Ascending aorta (tissue), 2 donors: ENCODE measurements around the gene NRXN3. TPM values are rescaled to one million over a fixed set of nuclear protein-coding genes. Genes with fewer than 3 reads are reported as not detected.

Experiments used
- DNase-seq, 2 donors: peaks; one replicate each; pipeline ENCODE4 v3.0.0-alpha.2; 2019; ENCODE audit warnings: low spot score in 2 of 2
- H3K27ac ChIP-seq, 2 donors: fragments of 200-600 bp; sonication (generic); one replicate each; pipeline ENCODE4 v1.5.1; 2016 to 2017; ENCODE audit warnings: mild to moderate bottlenecking in 1 of 2
- H3K27me3 ChIP-seq: fragments of 200-600 bp; sonication (generic); one replicate; pipeline ENCODE4 v1.5.1; 2017
- H3K36me3 ChIP-seq, 2 donors: fragments of 200-600 bp; sonication (generic); one replicate each; pipeline ENCODE4 v1.5.1; 2016
- H3K4me1 ChIP-seq, 2 donors: fragments of 200-600 bp; sonication (generic); one replicate each; pipeline ENCODE4 v1.5.1; 2016 to 2017; ENCODE audit warnings: mild to moderate bottlenecking in 1 of 2
- H3K4me3 ChIP-seq, 2 donors: fragments of 200-600 bp; sonication (generic); one replicate each; pipeline ENCODE4 v1.5.1; 2016 to 2017; ENCODE audit warnings: mild to moderate bottlenecking in 1 of 2
- H3K9me3 ChIP-seq, 2 donors: fragments of 200-600 bp; sonication (generic); one replicate each; pipeline ENCODE4 v1.5.1; 2016
- CTCF ChIP-seq, 3 experiments: fragments of 200-600 bp in 2 of 3; fragments of 450-650 bp in 1 of 3; sonication (generic) in 2 of 3; IDR thresholded peaks; one replicate each; pipeline ENCODE4 v1.5.1; 2016 to 2019; ENCODE audit warnings: antibody characterized with exemption in 3 of 3, mild to moderate bottlenecking in 1 of 3, moderate library complexity in 1 of 3
- intact Hi-C: fragments of 100-400 bp; cut with DNase I; formaldehyde crosslinking; loops from one replicate; pipeline ENCODE4 v1.15.1; 2023
- total RNA-seq: library from RNA; depleted of rRNA; stranded (reverse); fragments of >200 nt; gene quantifications from one replicate; pipeline ENCODE4 v1.1.0, GENCODE V29; 2016

Gene NRXN3
- total RNA-seq, 1 donor from 2014 or later: 21.0 TPM

GRCh38 chr14:78310272-78310671 lies 140.1 kb downstream of the NRXN3 start:
- DNase-seq: no peak
- intact Hi-C loops: no loop called here
- no peaks in the 10 kb centered on the region for H3K9me3 ChIP-seq
- H3K4me1 ChIP-seq: no peaks in the 10 kb centered on the region
- no peak for TF ChIP-seq CTCF (IDR thresholded peaks at IDR 0.05)
- no peak overlapping the region for H3K27ac ChIP-seq
- H3K27me3 ChIP-seq: no peaks in the 10 kb centered on the region
- no peak overlapping the region for H3K4me3 ChIP-seq
- H3K36me3 ChIP-seq: no peaks in the 10 kb centered on the region

GRCh38 chr14:78313499-78313898 lies 143.3 kb downstream of the NRXN3 start:
- Histone ChIP-seq H3K36me3 (no peaks in the 10 kb centered on the region), H3K9me3 (no peaks in the 10 kb centered on the region), H3K27me3 (no peaks in the 10 kb centered on the region), H3K27ac (no peak overlapping the region), H3K4me3 (no peak overlapping the region), H3K4me1 (no peaks in the 10 kb centered on the region)
- intact Hi-C loops: no loop called here
- no peak for DNase-seq
- TF ChIP-seq CTCF (IDR thresholded peaks at IDR 0.05): no peak

GRCh38 chr14:78314484-78314883 lies 144.3 kb downstream of the NRXN3 start:
- intact Hi-C loops: no loop called here
- H3K27ac ChIP-seq: no peak overlapping the region
- no peaks in the 10 kb centered on the region for H3K4me1 ChIP-seq
- H3K36me3 ChIP-seq: no peaks in the 10 kb centered on the region
- no peak for TF ChIP-seq CTCF (IDR thresholded peaks at IDR 0.05)
- no peaks in the 10 kb centered on the region for H3K27me3 ChIP-seq
- H3K9me3 ChIP-seq: no peaks in the 10 kb centered on the region
- DNase-seq: no peak
- no peak overlapping the region for H3K4me3 ChIP-seq

GRCh38 chr14:78316052-78316451 lies 145.9 kb downstream of the NRXN3 start:
- no peak for DNase-seq
- no peak for TF ChIP-seq CTCF (IDR thresholded peaks at IDR 0.05)
- Histone ChIP-seq H3K4me1 (no peaks in the 10 kb centered on the region), H3K27ac (no peak overlapping the region), H3K4me3 (no peak overlapping the region), H3K27me3 (no peaks in the 10 kb centered on the region), H3K9me3 (no peaks in the 10 kb centered on the region), H3K36me3 (no peaks in the 10 kb centered on the region)
- intact Hi-C loops: no loop called here

- H3K27ac ChIP-seq: no peak overlapping the region
These were observed 146.6 kb downstream of the NRXN3 start for GRCh38 chr14:78316786-78317185.

More at GRCh38 chr14:78316786-78317185, 146.6 kb downstream of the NRXN3 start:
- no peak overlapping the region for H3K4me3 ChIP-seq
- H3K36me3 ChIP-seq: no peaks in the 10 kb centered on the region
- no peaks in the 10 kb centered on the region for H3K9me3 ChIP-seq
- no peak for DNase-seq
- intact Hi-C loops: no loop called here
- no peaks in the 10 kb centered on the region for H3K27me3 ChIP-seq
- TF ChIP-seq CTCF (IDR thresholded peaks at IDR 0.05): no peak
- H3K4me1 ChIP-seq: no peaks in the 10 kb centered on the region
